ENCODE results near the gene RGS10.
A peak's percentile ranks its signal among the peaks of the same experiment; 100 is the strongest.

RGS10 gene

GRCh38 chr10:119542357-119542987 lies at the start of gene RGS10:
Gene RGS10 (minus strand): TSS chr10:119542719. CDS start chr10:119542638, 81 bp downstream.
- no peaks in the 10 kb centered on the region for H3K36me3 ChIP-seq
- H3K27me3 ChIP-seq (ENCODE audit: insufficient read depth, low read depth, severe bottlenecking), result no peaks in the 10 kb centered on the region
- TF ChIP-seq CTCF (IDR thresholded peaks at IDR 0.05; ENCODE audit: low read depth, low read length), result no peak
- H3K9me3 ChIP-seq (ENCODE audit: severe bottlenecking), result no peaks in the 10 kb centered on the region
- peak within 1 kb of the TSS; percentile 75 for H3K4me3 ChIP-seq (ENCODE audit: low read depth, low read length)
- peak; percentile 74 for DNase-seq
- H3K27ac ChIP-seq, result peak within 1 kb of the TSS; percentile 80

- Histone ChIP-seq H3K9me3 (ENCODE audit: severe bottlenecking) (no peaks in the 10 kb centered on the region), H3K27ac (no peak overlapping the region), H3K36me3 (peaks cover 62% of the 10 kb centered on the region), H3K27me3 (ENCODE audit: insufficient read depth, low read depth, severe bottlenecking) (no peaks in the 10 kb centered on the region), H3K4me3 (ENCODE audit: low read depth, low read length) (no peak overlapping the region)
- no peak for DNase-seq
- TF ChIP-seq CTCF (IDR thresholded peaks at IDR 0.05; ENCODE audit: low read depth, low read length), result no peak
Measured at GRCh38 chr10:119588071-119588470, 45.6 kb upstream of the RGS10 start.

GRCh38 chr10:119578355-119578754 lies 35.8 kb upstream of the RGS10 start:
- H3K36me3 ChIP-seq, result peaks cover 62% of the 10 kb centered on the region
- no peak overlapping the region for H3K27ac ChIP-seq
- no peak for DNase-seq
- H3K9me3 ChIP-seq (ENCODE audit: severe bottlenecking), result no peaks in the 10 kb centered on the region
- H3K4me3 ChIP-seq (ENCODE audit: low read depth, low read length), result no peak overlapping the region
- no peak for TF ChIP-seq CTCF (IDR thresholded peaks at IDR 0.05; ENCODE audit: low read depth, low read length)
- no peaks in the 10 kb centered on the region for H3K27me3 ChIP-seq (ENCODE audit: insufficient read depth, low read depth, severe bottlenecking)

GRCh38 chr10:119575991-119576390 lies 33.5 kb upstream of the RGS10 start:
- no peak for DNase-seq
- H3K36me3 ChIP-seq, result peaks cover 56% of the 10 kb centered on the region
- no peak overlapping the region for H3K4me3 ChIP-seq (ENCODE audit: low read depth, low read length)
- no peaks in the 10 kb centered on the region for H3K9me3 ChIP-seq (ENCODE audit: severe bottlenecking)
- no peaks in the 10 kb centered on the region for H3K27me3 ChIP-seq (ENCODE audit: insufficient read depth, low read depth, severe bottlenecking)
- TF ChIP-seq CTCF (IDR thresholded peaks at IDR 0.05; ENCODE audit: low read depth, low read length), result no peak
- H3K27ac ChIP-seq, result no peak overlapping the region

GRCh38 chr10:119575506-119575905 lies 33.0 kb upstream of the RGS10 start:
- DNase-seq, result no peak
- H3K4me3 ChIP-seq (ENCODE audit: low read depth, low read length), result no peak overlapping the region
- no peak for TF ChIP-seq CTCF (IDR thresholded peaks at IDR 0.05; ENCODE audit: low read depth, low read length)
- no peaks in the 10 kb centered on the region for H3K27me3 ChIP-seq (ENCODE audit: insufficient read depth, low read depth, severe bottlenecking)
- H3K9me3 ChIP-seq (ENCODE audit: severe bottlenecking), result no peaks in the 10 kb centered on the region
- H3K27ac ChIP-seq, result no peak overlapping the region
- H3K36me3 ChIP-seq, result peaks cover 56% of the 10 kb centered on the region

GRCh38 chr10:119567978-119568377 lies 25.5 kb upstream of the RGS10 start:
- no peak for TF ChIP-seq CTCF (IDR thresholded peaks at IDR 0.05; ENCODE audit: low read depth, low read length)
- H3K27ac ChIP-seq, result no peak overlapping the region
- H3K4me3 ChIP-seq (ENCODE audit: low read depth, low read length), result no peak overlapping the region

More at GRCh38 chr10:119567978-119568377, 25.5 kb upstream of the RGS10 start:
- Histone ChIP-seq H3K9me3 (ENCODE audit: severe bottlenecking) (no peaks in the 10 kb centered on the region), H3K27me3 (ENCODE audit: insufficient read depth, low read depth, severe bottlenecking) (no peaks in the 10 kb centered on the region), H3K36me3 (peaks cover 4% of the 10 kb centered on the region)
- DNase-seq, result no peak

Measured in WERI-Rb-1 (cell line).